COLO668 (cell line): ENCODE data around the gene RALGDS.
A peak's percentile ranks its signal among the peaks of the same experiment; 100 is the strongest.

Experiments
- DNase-seq: peaks from one replicate; lab custom pipeline; 2025; ENCODE audit not compliant: unreplicated experiment; lab: John Stamatoyannopoulos, UW

The RALGDS gene

GRCh38 chr9:133108794-133109641 lies 12.0 kb downstream of the RALGDS start:
- DNase-seq, result no peak

- no peak for DNase-seq
Observed at GRCh38 chr9:133107961-133108793, 12.9 kb downstream of the RALGDS start.

- DNase-seq, result no peak
Observed at GRCh38 chr9:133107245-133107722, 13.8 kb downstream of the RALGDS start.

- no peak for DNase-seq
Observed at GRCh38 chr9:133106511-133107244, 14.4 kb downstream of the RALGDS start.

DNA sequence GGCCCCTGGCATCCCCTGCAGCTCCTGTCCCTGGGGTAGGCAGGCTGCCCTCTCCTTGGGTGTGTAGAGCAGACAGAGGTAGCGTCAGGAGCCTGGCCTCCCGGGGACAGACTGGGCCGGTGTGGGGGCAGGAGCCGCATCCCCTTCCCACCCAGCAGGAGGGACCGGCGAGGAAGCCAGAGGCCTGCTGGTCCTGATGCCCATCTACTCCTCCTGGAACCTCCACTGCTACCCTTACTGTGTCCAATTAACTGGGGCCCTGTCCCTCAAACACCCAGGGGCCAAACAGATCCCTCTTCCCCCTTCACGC lies 15.6 kb downstream of the RALGDS start:
- no peak for DNase-seq

GRCh38 chr9:133104718-133105460 lies 16.2 kb downstream of the RALGDS start:
- DNase-seq, result no peak

- no peak for DNase-seq
Observed at GRCh38 chr9:133103987-133104505, 17.0 kb downstream of the RALGDS start.

DNA sequence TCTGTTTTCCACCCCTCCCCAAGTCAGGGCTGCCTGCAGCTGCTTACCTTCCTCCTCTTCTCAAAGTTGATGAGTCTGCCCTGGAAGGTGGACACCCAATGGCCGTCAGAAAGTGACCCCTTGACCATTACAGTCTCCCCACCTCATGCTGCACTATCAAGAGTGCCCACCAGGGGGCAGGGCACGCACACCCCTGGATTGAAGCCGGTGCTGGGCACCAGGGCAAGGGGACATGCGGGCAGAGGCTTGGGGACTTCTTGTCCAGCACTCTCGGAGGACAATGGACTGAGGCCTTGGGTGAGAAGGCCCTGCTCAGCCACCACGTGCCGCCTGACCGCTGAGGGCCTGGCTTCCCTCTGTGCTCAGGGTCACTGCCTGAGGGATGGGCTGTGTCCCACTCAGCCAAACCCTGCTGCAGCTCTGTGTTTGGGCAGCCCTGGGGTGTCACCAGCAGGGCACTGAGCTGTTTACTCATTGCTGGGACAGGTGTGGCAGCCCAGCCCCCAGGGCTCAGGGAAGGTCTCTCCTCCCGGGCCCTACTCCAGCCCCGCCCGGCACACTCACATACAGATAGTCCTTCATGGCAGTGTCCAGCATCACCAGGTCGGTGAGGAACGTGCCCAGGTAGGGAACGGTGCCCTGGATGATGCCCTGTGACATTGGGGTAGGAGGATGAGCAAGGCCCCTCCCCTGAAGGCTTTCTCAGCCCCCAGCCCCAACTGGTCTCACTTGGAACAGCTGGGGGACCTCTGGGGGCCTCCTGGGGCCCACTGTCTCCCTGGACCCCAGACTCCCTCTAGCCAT lies 17.7 kb downstream of the RALGDS start:
- DNase-seq, result peak; percentile 66

DNA sequence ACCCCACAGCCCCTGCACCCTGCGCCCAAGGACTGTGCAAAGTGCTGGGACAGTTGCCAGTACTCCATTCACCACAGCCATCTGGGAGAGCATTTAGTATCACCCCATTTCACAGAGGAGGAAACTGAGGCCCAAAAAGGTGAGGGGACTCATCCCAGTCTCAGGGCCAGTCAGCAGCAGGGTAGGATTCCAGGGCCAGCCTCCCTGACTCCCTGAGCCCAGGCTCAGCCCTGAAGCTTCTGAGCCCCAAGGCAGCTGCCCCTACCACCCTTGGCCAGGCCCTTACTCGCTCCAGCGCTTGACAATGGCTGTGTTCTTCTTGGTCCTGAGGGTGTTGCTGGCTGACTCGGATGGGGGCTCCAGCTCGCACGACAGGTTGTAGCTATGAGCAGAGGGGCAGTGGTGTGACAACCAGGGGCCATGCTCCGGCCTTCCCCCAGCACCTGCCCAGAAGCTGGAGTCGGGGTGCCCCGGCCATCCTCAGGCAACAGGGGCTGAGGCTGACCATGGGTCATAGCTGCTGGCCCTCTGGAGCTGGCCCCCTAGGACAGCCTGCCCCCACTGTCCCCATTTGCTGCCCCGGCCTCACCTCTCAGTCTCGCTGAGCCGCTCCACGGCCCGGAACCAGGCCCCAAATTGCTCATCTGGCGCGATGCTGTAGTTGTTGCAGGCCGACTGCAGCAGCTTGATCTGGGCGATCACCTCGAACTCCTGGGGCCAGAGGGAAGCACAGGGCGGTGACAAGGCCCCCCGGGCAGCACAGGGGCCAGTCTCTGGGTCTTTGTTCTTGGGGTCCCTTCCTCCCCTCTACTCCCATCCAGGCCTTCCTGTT lies 18.6 kb downstream of the RALGDS start:
- no peak for DNase-seq

DNA sequence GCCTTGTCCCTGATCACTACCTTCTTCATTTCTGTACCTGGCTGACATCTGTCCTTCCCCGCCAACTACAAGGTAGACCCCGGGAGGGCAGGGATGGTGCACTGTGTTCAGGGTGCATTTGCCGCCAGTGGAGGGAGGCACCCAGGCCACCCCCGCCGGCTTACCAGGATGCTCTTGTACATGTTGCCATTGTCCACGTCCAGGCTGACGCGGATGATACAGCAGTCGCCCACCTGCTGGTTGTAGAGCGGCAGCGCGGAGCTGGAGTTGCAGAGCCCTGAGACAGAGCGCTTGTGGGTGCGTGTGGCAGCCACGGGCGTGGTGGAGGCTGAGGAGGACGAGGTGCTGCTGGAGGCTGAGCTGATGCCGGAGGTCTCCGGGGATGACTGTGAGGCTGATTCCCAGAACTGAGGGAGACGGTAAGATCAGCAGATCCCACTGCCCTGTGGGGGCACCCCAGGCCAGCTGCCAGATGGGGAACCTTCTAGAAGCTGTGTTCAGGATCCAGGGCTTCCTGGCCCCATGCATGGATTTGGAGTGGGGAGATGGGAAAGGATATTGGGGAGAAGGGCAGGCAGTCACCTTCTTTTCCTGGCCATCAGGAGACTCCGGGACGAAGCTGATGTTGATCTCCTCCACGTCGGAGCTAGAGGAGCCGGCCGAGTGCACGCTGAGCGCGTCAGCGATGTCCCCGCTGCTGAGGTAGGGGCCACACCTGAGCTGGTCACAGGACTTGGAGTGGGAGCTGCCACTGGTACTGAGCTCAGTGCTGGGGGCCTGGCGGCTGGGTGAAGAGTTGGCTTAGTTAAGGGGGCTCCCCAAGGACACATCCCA lies 19.5 kb downstream of the RALGDS start:
- no peak for DNase-seq

DNA sequence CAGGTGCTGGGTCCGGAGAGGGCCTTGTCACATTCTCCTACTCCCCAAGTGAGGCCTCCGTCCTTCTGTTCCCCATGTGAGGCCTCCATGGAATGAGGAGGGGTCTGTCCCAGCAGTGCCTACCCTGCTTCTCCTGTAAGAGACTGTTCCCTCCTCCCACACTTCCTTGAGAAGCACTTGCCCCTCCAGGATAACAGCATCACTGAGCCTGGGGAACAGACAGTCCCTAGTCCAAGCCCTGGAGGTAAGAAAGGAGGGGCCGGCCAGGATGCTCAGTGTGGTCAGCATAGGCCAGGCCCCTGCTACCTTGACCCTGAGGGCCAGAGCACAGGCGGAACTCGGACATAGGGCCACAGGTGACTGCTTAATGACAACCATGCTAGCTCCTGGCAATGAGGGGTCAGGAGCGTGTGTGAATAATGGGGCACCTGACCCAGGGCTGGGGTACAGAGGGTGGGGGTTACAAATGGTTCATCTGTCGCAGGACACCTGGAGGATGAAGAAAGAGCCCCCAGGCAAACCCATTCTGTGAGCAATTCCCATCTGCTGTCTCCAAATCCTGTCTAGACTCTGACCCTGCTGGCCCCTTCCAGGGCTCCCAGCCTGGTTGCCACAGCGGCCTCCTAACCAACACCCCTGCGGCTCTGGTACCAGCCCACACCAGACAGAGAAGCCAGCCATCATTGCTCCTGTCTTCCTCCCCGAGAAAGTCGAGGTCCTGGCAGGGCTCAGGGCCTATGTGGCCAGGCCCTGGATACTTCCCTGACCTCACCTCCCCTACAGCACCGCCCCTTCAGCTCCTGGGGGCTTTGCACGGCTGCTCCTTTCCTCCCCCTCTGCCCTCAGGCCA lies 20.3 kb downstream of the RALGDS start:
- no peak for DNase-seq

- no peak for DNase-seq
Observed at GRCh38 chr9:133099726-133100505, 21.1 kb downstream of the RALGDS start.

DNA sequence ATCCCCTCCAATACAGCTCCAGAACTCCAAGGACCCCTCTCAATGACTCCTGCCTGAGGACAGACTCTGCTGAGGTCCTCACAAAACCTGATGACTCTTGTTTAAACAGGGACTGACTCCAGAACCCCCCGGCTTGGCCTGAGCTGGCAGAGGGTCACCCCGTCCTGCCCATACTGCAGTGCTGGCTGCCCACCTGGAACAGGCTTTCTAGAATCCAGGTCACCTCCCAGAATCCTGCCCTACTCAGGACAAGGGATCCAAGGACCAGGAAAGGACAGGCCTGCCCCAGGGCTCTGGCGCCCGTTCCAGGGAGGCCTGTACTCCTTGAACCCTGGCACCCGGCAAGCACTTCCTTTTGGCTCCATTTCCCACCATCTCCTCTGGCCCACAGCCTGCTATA lies 22.2 kb downstream of the RALGDS start:
- DNase-seq, result no peak

- DNase-seq, result no peak
Observed at GRCh38 chr9:133098104-133098754, 22.8 kb downstream of the RALGDS start.

DNA sequence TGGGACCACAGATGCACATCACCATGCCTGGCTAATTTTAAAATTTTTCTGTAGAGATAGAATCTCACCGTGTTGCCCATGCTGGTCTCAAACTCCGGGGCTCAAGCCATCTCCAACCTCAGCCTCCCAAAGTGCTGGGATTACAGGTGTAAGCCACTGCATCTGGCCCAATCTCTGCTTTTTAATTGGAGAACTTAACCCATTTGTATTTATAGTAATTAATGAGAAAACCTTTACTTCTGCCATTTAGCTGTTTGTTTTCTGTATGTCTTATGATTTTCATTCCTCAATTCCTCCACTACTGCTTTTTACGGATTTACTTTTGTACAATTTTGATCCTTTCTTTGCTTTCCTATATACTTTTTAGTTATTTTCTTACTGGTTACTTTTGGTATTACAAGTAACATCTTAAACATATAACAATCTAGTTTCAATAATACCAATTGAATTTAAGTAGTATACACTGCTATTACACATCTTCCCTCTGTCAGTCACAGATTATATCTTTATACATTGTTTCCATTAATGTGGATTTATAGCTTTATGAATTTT lies 26.1 kb downstream of the RALGDS start:
- DNase-seq, result no peak
